ENCODE results near the gene OR6N1. TPM values are rescaled to one million over a fixed set of nuclear protein-coding genes. Genes with fewer than 3 reads are reported as not detected.

The OR6N1 gene
- polyA plus RNA-seq, 4 donors = 0.14 TPM; not detected in 3

- DNase-seq (ENCODE audit: low read depth in 4 of 4, low spot score in 3 of 4) = no peak
These were observed 19.8 kb downstream of the OR6N1 start for GRCh38 chr1:158752155-158752712.

- no peak for DNase-seq (ENCODE audit: low read depth in 4 of 4, low spot score in 3 of 4)
These were observed 36.1 kb downstream of the OR6N1 start for GRCh38 chr1:158735848-158736247.

- no peak for DNase-seq (ENCODE audit: low read depth in 4 of 4, low spot score in 3 of 4)
These were observed 39.5 kb downstream of the OR6N1 start for GRCh38 chr1:158732524-158732923.

GRCh38 chr1:158731707-158732106 is 40.3 kb downstream of the OR6N1 start:
- DNase-seq (ENCODE audit: low read depth in 4 of 4, low spot score in 3 of 4) = no peak

- no peak for DNase-seq (ENCODE audit: low read depth in 4 of 4, low spot score in 3 of 4)
These were observed 41.5 kb downstream of the OR6N1 start for GRCh38 chr1:158730453-158730852.

GRCh38 chr1:158728510-158729225 is 43.3 kb downstream of the OR6N1 start:
- no peak for DNase-seq (ENCODE audit: low read depth in 4 of 4, low spot score in 3 of 4)

GRCh38 chr1:158724442-158724841 is 47.6 kb downstream of the OR6N1 start:
- no peak for DNase-seq (ENCODE audit: low read depth in 4 of 4, low spot score in 3 of 4)

GRCh38 chr1:158720620-158721019 is 51.4 kb downstream of the OR6N1 start, which contains the start of gene OR6K3:
Gene OR6K3, minus strand, starts transcription at chr1:158720720. Its CDS starts 2,605 bp downstream, at chr1:158718115.
- DNase-seq (ENCODE audit: low read depth in 4 of 4, low spot score in 3 of 4) = no peak

GRCh38 chr1:158719664-158720063 is 52.3 kb downstream of the OR6N1 start:
- no peak for DNase-seq (ENCODE audit: low read depth in 4 of 4, low spot score in 3 of 4)

- no peak for DNase-seq (ENCODE audit: low read depth in 4 of 4, low spot score in 3 of 4)
These were observed 54.7 kb downstream of the OR6N1 start for GRCh38 chr1:158717344-158717743.

GRCh38 chr1:158716335-158716734 is 55.7 kb downstream of the OR6N1 start:
- no peak for DNase-seq (ENCODE audit: low read depth in 4 of 4, low spot score in 3 of 4)

- DNase-seq (ENCODE audit: low read depth in 4 of 4, low spot score in 3 of 4) = no peak
These were observed 57.2 kb downstream of the OR6N1 start for GRCh38 chr1:158714754-158715153.

Other genes starting within 250 kb of the OR6N1 start
- not detected for gene OR6Y1, start 217.8 kb downstream of the OR6N1 start, polyA plus RNA-seq (ENCODE audit: insufficient read length in 4 of 4)
- not detected for gene OR6P1, start 201.6 kb downstream of the OR6N1 start, polyA plus RNA-seq (ENCODE audit: insufficient read length in 4 of 4)
- not detected for gene OR10X1, start 192.3 kb downstream of the OR6N1 start, polyA plus RNA-seq (ENCODE audit: insufficient read length in 4 of 4)
- under 1 TPM; 0.03 to 0.06 (median 0.03) TPM for gene OR10Z1, start 166.9 kb downstream of the OR6N1 start, polyA plus RNA-seq (ENCODE audit: insufficient read length in 4 of 4)
- 1 to 10 TPM; 1.2 to 2.4 (median 1.3) TPM for gene SPTA1, start 85.5 kb downstream of the OR6N1 start, polyA plus RNA-seq (ENCODE audit: insufficient read length in 4 of 4)
- not detected for gene OR6K2, start 71.5 kb downstream of the OR6N1 start, polyA plus RNA-seq (ENCODE audit: insufficient read length in 4 of 4)
- gene OR6K3, start 51.5 kb downstream of the OR6N1 start, polyA plus RNA-seq (ENCODE audit: insufficient read length in 4 of 4) = under 1 TPM in 3 of 4 donors, not detected in 1; 0.08 to 0.13 (median 0.11) TPM
- not detected for gene OR6K6, start 17.5 kb downstream of the OR6N1 start, polyA plus RNA-seq (ENCODE audit: insufficient read length in 4 of 4)
- not detected for gene OR6N2, start 9.0 kb upstream of the OR6N1 start, polyA plus RNA-seq (ENCODE audit: insufficient read length in 4 of 4)
- gene MNDA, start 59.2 kb upstream of the OR6N1 start, polyA plus RNA-seq (ENCODE audit: insufficient read length in 4 of 4) = 1 to 10 TPM; 2.5 to 6.2 (median 3.7) TPM
- gene PYHIN1, start 159.4 kb upstream of the OR6N1 start, polyA plus RNA-seq (ENCODE audit: insufficient read length in 4 of 4) = under 1 TPM; 0.13 to 0.35 (median 0.22) TPM
- gene IFI16, start 237.7 kb upstream of the OR6N1 start, polyA plus RNA-seq (ENCODE audit: insufficient read length in 4 of 4) = 10 to 100 TPM; 60.9 to 85.9 (median 63.0) TPM

All from right renal pelvis (tissue), 4 donors.